SW480 (cell line): ENCODE data around the gene WNT11.
"Not testable (repeated sequence)": the region's sequence is repeated elsewhere in the genome, so short reads cannot be mapped to it uniquely, and the experiment has no call there.

Experiments used
- DNase-seq: peaks from one replicate; pipeline ENCODE4 v3.0.0-alpha.2; 2016; ENCODE audit warnings: low spot score

Gene WNT11

GRCh38 chr11:76201672-76202412 is 4.5 kb downstream of the WNT11 start:
- DNase-seq = no peak

DNA sequence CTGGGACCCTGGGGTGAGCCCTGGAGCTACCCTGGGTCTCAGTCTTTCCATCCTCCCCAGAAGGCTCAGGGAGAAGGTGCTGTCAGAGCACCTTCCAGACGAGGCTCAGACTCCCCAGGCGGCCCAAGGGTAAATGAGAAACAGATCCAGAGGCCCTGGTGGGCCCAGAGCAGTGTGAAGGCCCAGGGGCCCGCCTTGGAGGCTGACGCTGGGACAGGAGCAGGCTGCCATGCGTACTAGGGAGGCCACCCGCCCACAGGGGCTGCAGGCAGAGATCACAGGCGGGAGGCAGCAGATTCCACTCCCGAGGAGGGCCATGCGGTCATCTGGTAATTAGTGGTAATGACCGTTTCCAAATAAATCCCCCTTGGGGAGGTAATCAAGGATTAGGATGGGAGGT is 5.2 kb downstream of the WNT11 start:
- DNase-seq = no peak

DNA sequence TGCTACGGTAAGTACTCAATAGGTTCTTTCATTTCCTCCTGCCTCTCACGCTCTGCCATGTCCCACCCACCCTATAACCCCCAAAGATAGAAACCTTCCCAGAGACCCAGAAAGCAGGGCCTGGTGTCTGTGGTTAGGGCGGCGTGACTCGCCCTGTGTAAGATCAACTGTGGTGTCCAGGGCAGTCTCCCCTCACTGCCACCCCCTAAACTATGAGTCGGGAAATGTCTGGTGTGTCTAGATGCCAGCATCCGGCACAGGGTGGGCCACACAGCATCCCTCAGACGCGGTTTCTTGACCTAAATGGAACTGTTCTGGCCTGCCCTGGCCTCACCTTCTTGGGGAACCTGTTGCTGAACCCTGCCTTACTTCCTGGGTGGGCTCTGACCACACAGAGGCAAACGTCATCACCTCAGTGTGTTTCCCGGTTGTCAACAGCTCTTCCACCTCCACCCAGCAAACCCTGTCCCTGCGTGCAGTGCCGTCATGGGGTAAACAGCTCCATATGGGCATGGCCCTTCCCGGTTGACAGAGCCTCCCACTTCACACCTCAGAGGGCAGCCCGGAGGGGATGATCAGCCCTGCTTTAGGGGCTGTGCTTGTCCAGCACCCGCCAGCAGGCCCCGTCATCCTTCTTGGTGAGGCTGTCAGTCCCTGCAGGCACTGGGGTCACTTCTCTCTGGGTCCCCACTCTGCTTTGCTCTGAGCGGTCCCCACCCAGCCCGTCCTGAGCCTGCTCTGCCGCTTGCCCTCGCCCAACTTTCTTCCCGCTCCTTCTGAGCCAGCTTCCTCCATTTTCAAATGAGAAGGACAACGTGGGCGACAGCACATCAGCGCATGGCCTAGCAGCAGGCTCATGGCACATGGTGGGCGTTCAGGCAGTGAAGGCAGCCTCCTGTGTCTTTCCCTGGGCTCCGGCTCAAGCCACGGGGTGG is 6.0 kb downstream of the WNT11 start:
- DNase-seq = no peak

DNA sequence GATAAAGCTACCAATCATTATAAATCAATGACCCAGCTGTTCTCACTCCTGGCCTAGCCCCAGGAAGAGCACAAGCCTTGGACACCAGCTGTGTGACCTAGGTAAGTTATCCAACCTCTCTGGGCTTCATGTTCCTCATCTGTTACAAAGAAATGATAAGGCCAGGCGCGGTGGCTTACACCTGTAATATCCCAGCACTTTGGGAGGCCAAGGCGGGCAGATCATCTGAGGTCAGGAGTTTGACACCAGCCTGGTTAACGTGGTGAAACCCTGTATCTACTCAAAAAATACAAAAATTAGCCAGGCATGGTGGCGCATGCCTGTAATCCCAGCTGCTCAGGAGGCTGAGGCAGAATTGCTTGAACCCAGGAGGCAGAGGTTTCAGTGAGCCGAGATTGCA is 7.6 kb downstream of the WNT11 start:
- DNase-seq = not testable (repeated sequence)

GRCh38 chr11:76197941-76198640 is 8.2 kb downstream of the WNT11 start:
- no peak for DNase-seq

DNA sequence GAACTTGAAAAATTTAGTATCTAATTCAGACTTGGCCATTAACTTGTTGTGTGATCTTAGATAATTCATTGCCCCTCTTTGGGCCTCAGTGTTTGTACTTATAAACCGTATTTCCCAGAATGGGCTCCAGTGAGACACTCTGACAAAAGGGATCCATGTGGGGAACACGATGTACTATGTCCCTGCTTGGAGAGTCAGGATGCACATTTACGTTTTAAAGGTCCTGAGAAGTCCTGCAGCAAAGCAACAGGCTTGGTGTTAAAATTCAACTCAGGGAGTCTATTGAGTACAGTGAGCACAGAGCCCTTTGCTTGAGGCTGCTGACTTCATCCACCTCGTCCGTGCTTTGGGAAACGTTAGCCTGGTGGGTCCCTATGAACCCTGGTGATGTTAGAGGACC is 9.0 kb downstream of the WNT11 start:
- DNase-seq = no peak

GRCh38 chr11:76196849-76197248 is 9.5 kb downstream of the WNT11 start:
- DNase-seq = no peak

DNA sequence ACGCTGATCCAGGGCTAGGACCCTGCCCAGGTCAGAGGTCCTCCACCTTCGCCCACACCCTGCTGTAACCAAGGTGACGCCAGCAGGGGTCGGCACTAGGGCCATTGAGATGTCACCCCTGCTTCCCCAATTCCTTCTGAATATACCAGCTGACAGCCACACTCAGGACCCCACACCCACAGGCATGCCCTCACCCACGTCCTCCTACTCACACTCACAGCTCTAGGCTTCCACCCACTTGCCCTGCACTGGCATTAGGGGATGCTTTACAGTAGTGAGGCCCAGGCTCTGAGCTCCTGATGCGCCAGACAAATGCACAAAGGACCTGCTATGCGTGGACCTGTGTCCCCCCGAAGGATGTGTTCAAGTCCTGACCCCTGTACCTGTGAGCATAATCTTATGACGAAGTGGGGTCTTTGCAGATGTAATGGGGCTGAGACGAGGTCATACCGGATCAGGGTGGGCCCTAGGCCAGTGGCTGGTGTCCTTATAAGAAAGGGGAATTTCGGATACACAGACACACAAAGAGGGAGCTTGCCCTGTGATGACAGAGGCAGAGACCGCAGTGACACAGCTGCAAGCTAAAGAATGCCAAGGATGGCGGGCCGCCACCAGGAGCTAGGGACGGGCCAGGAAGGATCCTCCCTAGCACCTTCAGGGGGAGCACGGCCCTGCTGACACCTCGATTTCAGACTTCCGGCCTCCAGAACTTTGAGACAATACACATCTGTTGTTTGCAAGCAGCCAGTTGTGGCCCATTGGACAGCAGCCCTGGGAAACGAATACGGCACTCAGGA is 11.2 kb downstream of the WNT11 start:
- no peak for DNase-seq

DNA sequence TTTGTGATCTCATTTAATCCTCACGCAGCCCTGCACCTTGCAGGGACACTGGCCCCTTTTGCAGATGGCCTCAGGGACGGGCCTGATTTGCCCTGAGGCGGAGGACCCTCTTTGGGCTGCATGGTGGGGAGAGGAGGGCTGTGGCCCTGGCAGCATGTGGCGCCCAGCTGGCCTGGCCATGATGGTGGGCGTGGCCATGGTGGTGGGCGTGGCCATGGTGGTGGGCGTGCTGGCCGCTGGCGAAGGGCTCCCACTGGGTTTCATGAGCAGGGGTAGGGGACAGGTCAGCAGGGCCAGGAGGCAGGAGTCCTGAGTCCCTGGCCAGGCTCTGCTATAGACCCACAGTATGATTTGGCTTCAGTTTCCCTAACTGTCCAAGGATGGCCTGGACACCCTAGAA is 13.1 kb downstream of the WNT11 start:
- DNase-seq = no peak

- no peak for DNase-seq
These were observed 15.9 kb downstream of the WNT11 start for GRCh38 chr11:76190376-76190775.

DNA sequence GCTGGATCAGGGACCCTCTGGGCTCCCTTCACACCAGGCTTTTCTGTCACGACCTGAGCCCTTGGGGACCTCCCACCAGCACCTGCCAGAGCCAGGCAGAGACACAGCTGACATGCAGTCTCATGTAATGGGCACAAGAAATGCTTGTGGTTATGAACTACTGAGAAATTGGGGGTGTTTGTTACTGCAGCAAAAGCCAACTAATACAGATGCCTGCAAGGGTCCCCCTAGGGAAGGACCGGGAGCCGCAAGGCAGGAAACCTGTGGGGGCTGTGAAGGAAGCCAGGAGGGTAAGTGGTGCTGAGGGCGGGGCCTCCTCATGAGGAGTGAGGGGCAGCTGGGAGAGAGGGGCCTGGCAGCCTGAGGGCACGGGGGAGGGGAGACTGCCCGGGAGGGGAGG is 16.6 kb downstream of the WNT11 start:
- no peak for DNase-seq

GRCh38 chr11:76188873-76189272 is 17.4 kb downstream of the WNT11 start:
- no peak for DNase-seq

DNA sequence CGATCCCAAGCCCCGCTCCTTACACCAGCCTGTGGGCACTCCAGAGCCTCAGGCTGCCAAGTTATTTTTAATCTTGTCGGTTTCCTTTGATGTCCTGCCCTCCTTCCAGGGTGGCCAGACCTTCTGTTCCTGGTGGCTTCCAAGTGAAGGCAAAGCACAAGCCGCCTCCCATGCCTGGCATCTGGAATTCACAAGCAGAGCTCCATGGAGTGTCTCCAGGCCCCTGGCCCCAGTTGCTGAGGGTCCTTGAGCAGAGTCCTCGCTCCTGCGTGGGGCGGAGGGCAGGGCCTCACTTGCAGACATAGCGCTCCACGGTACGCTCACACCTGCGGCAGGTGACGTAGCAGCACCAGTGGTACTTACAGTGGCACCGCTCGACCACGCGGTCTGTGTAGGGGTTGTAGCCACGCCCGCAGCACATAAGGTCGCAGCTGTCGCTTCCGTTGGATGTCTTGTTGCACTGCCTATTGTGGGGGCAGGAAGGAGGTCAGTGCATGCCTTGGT is 19.5 kb downstream of the WNT11 start:
- DNase-seq = peak; percentile 62

DNA sequence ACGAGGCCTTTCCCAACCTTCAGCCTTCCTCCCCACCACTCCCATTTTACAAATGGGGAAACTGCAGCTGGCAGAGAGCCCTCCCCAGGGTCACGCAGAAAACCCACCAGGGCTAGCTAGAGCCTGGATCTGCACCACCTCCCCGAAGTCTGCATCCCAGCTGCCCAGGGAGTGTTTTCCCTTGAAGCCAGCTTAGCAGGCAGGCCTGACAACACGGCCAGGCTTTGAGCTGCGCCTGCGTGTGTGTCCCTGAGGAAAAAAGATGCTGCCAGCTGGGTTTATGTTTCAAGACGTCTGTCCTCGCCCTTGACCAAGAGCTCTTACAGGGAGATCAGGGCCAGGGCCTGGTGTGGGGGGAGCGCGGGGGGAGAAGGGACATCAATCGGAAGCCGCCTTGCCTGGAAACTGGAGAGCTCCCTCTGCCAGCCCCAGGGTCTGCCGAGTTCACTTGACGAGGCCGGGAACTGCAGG is 20.3 kb downstream of the WNT11 start:
- no peak for DNase-seq

- DNase-seq = no peak
These were observed 20.8 kb downstream of the WNT11 start for GRCh38 chr11:76185511-76185910.

GRCh38 chr11:76184551-76184993 is 21.7 kb downstream of the WNT11 start:
- DNase-seq = no peak

DNA sequence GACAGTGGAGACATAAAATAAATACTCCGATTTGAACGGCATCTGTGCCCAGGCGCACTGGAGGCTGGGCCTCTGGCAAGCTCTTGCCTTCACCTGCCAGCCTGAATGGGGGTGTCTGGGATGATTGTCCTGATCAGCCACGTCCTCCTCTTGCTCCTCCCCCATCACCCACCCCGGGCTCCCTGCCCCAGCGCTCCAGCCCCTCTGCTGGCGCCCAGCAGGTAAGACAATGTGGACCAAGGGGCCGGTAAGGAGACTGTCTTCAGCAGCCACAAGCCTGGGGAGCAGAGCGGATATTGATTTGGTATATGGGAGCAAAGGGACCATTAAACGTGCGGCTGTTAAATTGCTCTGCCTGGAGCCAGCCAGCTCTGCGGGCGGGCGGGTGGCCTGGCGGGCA is 24.9 kb downstream of the WNT11 start:
- DNase-seq = no peak

GRCh38 chr11:76179147-76179546 is 27.2 kb downstream of the WNT11 start:
- DNase-seq = no peak

DNA sequence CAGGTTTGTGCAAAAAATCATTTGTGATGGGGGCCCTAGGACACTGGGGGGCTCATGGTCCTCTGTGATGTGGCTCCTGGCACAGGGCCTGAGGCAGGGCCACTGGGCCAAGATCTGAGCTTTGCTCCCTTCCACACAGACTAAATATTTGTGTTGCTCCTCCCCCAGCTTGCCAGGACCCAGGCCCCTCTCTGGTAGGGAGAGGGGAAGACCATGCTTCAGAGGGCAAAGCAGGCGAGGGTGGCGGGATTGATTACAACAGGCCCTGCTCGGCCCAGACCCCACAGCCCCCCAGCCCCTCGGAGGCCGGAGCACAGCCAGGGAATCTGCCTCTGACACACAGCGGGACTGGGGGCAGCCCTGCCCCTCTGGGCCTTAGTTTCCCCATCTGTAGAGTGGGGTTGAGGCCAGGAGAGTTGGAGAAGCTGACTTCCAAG is 29.0 kb downstream of the WNT11 start:
- no peak for DNase-seq

DNA sequence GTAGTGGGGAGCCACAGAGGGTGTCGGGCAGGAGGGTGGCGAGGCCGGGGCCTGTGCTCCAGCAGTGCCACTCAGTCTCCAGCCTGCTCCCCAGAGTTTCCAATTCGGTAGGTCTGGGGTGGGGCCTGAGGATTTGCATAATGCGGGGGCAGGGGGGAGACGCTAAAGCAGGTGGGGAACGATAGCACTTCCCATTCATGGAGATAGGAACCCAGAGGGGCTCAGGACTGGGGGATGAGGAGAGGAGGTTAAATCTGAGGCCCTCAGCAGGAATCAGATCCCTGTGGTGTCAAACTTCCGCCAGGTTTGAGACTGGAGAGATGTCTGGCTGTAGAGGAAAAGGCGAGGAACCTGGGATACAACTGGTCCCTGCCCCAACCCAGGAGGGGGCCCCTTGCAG is 29.8 kb downstream of the WNT11 start:
- no peak for DNase-seq

DNA sequence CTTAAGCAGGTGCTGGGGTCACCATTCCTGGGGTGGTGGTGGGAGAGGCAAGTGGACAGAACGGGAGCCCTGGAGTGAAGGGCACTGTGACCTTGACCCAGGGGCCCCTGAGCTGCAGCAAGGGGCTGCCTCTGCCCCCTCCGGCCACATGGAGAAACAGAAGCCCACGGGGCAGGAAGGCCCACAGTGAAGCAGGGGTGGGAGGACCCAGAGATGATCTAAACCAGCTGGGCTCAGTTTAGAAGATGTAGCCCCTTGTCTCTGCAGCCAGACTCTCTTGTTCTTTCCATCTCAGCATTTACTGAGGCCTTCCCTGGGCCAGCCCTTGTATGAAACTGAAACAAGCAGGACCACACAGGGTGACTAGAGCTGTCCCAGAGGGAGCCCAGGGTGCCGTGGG is 30.5 kb downstream of the WNT11 start:
- no peak for DNase-seq
